Measurements from ENCODE around the gene NT5DC4. TPM values are rescaled to one million over a fixed set of nuclear protein-coding genes. Genes with fewer than 3 reads are reported as not detected.
A peak's percentile ranks its signal among the peaks of the same experiment; 100 is the strongest.

The NT5DC4 gene
- total RNA-seq, 2 experiments from 2014 or later: not detected

DNA sequence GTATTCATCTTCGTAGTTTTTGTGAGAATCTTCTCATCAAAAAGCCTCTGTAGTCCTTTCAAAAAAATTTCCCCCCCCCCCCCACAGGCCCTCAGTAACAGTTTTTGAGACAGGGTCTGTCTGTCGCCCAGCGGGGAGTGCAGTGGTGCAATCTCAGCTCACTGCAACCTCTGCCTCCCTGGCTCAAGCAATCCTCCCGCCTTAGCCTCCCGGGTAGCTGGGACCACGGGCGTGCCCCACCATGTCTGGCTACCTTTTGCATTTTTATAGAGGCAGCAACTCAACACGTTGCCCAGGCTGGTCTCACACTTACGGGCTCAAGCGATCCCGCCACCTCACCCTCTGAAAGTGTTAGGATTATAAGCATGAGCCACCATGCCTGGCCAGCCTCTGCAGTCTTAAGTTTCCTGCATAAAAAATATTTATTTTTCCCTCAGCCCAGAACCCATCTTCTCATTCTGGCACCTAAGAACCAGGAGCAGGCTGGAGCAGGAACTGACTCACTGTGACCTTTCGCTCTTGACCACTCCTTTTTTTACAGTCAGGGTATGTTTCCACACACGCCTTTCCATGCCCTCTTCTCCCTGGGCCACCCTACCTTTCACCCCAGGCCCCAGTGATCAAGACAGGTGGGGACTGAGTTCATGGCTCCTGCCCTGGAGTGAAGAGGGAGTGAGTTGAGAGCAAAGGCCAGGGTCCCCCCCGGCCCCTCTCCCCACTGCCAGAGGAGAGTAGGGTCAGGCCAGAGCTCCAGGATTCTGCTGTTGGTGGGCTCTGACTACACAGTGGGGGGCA lies 32.5 kb upstream of the NT5DC4 start:
- DNase-seq (no peak), ATAC-seq (no peak)
- H3K36me3 Mint-ChIP-seq: no peaks in the 10 kb centered on the region
- no peaks in the 10 kb centered on the region for H3K27me3 Mint-ChIP-seq
- CTCF ChIA-PET: interaction anchor here (0.8 to 5.3 kb wide), 3 partner anchors 19 to 59 kb away, joined by 3 to 155 read pairs (median 66); no protein-coding TSS in a partner anchor
- peaks cover 62% of the 10 kb centered on the region for H3K4me1 Mint-ChIP-seq
- H3K4me3 Mint-ChIP-seq: no peak overlapping the region
- no peak overlapping the region for H3K27ac Mint-ChIP-seq
- no peaks in the 10 kb centered on the region for H3K9me3 Mint-ChIP-seq (ENCODE audit: low read depth)

DNA sequence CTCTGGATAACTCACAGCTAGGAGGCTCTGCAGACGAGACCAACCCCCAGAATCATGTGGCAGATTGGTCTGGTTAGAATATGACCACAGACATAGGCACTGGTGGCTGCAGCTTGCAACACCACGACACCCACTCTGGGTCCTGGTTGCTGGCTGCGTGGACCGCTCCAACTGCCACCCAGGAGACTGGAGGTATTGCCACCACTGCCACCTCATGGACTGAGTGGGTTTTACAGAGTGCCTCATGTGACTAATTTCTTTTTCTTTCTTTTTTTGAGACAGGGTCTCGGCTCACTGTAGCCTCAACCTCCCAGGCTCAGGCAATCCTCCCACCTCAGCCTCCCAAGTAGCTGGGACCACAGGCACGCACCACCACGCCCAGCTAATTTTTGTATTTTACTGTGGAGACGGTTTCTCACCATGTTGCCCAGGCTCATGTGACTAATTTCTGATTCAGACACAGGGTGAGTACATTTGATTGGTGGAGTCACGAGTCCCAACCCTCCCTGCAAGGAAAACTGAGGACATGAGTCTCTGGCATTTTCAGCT lies 29.9 kb upstream of the NT5DC4 start:
- peak; percentile 89 for DNase-seq
- no peaks in the 10 kb centered on the region for H3K27me3 Mint-ChIP-seq
- peak overlapping the region; percentile 84 for H3K27ac Mint-ChIP-seq
- H3K4me1 Mint-ChIP-seq: peaks cover 51% of the 10 kb centered on the region
- H3K4me3 Mint-ChIP-seq: peak overlapping the region; percentile 34
- CTCF ChIA-PET: interaction anchor here (0.7 to 5.3 kb wide), 28 partner anchors 9 to 484 kb away, joined by 3 to 155 read pairs (median 4); partner anchors contain the start of genes CHCHD5 and SLC20A1
- ATAC-seq: peak; percentile 72
- no peaks in the 10 kb centered on the region for H3K36me3 Mint-ChIP-seq
- H3K9me3 Mint-ChIP-seq (ENCODE audit: low read depth): no peaks in the 10 kb centered on the region

- Mint-ChIP-seq H3K36me3 (no peaks in the 10 kb centered on the region), H3K4me1 (peaks cover 45% of the 10 kb centered on the region), H3K9me3 (ENCODE audit: low read depth) (no peaks in the 10 kb centered on the region), H3K27ac (peak overlapping the region; percentile 95), H3K4me3 (no peak overlapping the region), H3K27me3 (no peaks in the 10 kb centered on the region)
- DNase-seq (no peak), ATAC-seq (no peak)
- CTCF ChIA-PET: interaction anchor here (0.5 to 5.3 kb wide), 18 partner anchors 8 to 212 kb away, joined by 3 to 155 read pairs (median 5); partner anchors contain the start of genes CHCHD5 and SLC20A1
Measured at GRCh38 chr2:112691881-112692281, 28.9 kb upstream of the NT5DC4 start.

DNA sequence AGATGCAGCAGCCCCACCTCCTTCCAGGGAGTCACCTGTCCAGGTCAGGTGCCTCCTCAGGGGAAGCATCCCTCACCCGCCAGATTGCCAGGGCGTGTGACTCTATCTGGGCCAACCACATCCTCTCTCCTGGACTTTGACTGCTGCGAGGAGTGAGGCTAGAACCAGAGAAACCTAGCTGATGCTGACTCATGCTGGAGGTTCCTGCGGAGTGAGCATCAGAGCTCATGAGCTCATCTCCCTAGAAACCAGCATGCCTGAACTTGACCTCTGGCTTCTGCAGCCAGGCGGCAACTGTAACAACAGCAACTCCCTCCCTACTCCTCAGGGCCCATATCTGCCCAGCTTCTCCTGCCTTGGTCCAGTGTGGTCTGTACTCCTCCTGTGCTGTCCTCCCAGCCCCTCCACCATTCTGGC lies 28.3 kb upstream of the NT5DC4 start:
- peak overlapping the region; percentile 95 for H3K27ac Mint-ChIP-seq
- H3K27me3 Mint-ChIP-seq: no peaks in the 10 kb centered on the region
- CTCF ChIA-PET: interaction anchor here (0.5 to 5.3 kb wide), 15 partner anchors 9 to 211 kb away, joined by 3 to 155 read pairs (median 5); partner anchors contain the start of genes CHCHD5 and SLC20A1
- H3K9me3 Mint-ChIP-seq (ENCODE audit: low read depth): no peaks in the 10 kb centered on the region
- H3K4me1 Mint-ChIP-seq: peaks cover 45% of the 10 kb centered on the region
- DNase-seq (peak; percentile 92), ATAC-seq (peak; percentile 92)
- no peaks in the 10 kb centered on the region for H3K36me3 Mint-ChIP-seq
- peak overlapping the region; percentile 33 for H3K4me3 Mint-ChIP-seq

GRCh38 chr2:112692918-112693317 lies 27.9 kb upstream of the NT5DC4 start:
- DNase-seq (peak; percentile 48), ATAC-seq (peak; percentile 4)
- Mint-ChIP-seq H3K27ac (peak overlapping the region; percentile 95), H3K36me3 (no peaks in the 10 kb centered on the region), H3K9me3 (ENCODE audit: low read depth) (no peaks in the 10 kb centered on the region), H3K27me3 (no peaks in the 10 kb centered on the region), H3K4me3 (peak overlapping the region; percentile 33), H3K4me1 (peaks cover 43% of the 10 kb centered on the region)
- CTCF ChIA-PET: interaction anchor here (0.8 to 5.3 kb wide), 11 partner anchors 9 to 109 kb away, joined by 3 to 155 read pairs (median 5); partner anchors contain the start of genes CHCHD5 and SLC20A1

DNA sequence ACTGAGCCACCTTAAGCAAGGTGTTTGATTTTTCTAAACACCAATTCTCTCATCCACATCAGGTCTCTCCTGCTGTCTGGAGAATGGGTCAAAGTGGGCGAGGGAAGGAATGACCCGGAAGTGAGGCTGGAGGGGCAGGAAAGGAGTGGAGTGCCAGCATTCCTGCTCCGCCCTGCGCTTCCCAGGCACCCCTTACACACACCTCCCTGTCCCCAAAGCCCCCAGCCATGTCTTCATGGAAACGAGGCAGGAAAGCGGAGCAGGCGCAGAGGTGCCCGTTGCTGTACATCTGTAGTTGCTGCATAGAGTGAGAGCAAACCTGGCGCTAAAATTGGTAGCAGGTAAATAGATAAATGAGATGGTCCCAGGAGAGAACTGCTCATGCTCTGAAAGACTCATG lies 27.2 kb upstream of the NT5DC4 start:
- DNase-seq (peak; percentile 23), ATAC-seq (no peak)
- no peaks in the 10 kb centered on the region for H3K9me3 Mint-ChIP-seq (ENCODE audit: low read depth)
- peaks cover under 1% of the 10 kb centered on the region for H3K27me3 Mint-ChIP-seq
- CTCF ChIA-PET: interaction anchor here (1.2 to 5.3 kb wide), 4 partner anchors 14 to 65 kb away, joined by 3 to 155 read pairs (median 35); partner anchors contain the start of gene SLC20A1
- peaks cover 45% of the 10 kb centered on the region for H3K4me1 Mint-ChIP-seq
- H3K36me3 Mint-ChIP-seq: no peaks in the 10 kb centered on the region
- H3K4me3 Mint-ChIP-seq: no peak overlapping the region
- H3K27ac Mint-ChIP-seq: no peak overlapping the region

DNA sequence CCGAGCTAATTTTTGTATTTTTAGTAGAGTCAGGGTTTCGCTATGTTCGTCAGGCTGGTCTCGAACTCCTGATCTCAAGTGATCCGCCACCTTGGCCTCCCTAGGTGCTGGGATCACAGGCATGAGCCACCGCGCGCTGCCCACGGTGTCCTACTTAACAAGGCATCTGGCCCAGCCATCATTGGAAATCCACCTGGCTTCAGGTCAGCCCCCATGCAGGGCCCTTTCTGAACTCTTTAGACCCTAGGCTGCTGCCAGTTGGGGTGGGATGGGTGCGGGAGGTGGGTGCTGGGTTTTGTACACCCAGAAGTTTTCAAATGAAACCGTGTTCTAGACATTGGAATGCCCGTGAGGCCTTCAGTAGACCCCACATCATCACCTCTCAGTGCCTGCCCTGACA lies 26.6 kb upstream of the NT5DC4 start:
- H3K27ac Mint-ChIP-seq: no peak overlapping the region
- CTCF ChIA-PET: interaction anchor here (0.9 to 1.4 kb wide), 4 partner anchors 33 to 94 kb away, joined by 3 to 4 read pairs (median 3); partner anchors contain the start of gene SLC20A1
- H3K36me3 Mint-ChIP-seq: no peaks in the 10 kb centered on the region
- H3K9me3 Mint-ChIP-seq (ENCODE audit: low read depth): no peaks in the 10 kb centered on the region
- peaks cover 6% of the 10 kb centered on the region for H3K27me3 Mint-ChIP-seq
- H3K4me1 Mint-ChIP-seq: peaks cover 42% of the 10 kb centered on the region
- no peak overlapping the region for H3K4me3 Mint-ChIP-seq
- DNase-seq (peak; percentile 22), ATAC-seq (no peak)

DNA sequence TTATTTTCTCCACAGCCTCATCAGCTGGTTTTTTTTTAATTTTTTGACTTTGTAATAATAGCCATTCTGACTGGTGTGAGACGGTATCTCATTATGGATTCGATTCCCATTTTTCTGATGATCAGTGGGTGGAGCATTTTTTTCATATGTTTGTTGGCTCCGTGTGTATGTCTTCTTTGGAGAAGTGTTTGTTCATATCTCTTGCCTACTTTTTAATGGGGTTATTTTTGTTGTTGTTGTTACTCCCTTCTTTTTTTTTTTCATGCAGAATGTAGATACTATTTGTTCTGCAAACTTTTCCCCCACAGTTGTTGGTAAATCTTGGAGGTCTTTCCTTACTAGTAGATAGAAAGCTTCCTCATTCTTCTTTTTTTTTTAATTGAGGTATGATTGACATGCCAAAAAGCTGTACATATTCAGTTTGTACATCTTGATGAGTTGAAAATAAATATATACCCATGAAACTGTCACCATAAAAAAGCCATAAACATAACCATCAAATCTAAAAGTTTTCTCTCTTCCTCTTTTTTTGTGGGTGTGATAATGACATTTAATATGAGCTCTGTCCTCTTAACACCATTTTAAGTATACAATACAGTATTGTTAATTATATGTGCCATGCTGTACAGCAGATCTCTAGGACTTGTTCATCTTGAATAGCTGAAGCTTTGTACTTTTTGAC lies 21.8 kb upstream of the NT5DC4 start:
- DNase-seq (no peak), ATAC-seq (no peak)
- CTCF ChIA-PET: interaction anchor here (1.1 to 4.9 kb wide), 4 partner anchors 8 to 99 kb away, joined by 4 to 21 read pairs (median 8); no protein-coding TSS in a partner anchor
- Mint-ChIP-seq H3K9me3 (ENCODE audit: low read depth) (no peaks in the 10 kb centered on the region), H3K4me1 (peaks cover 18% of the 10 kb centered on the region), H3K27ac (no peak overlapping the region), H3K27me3 (peaks cover 15% of the 10 kb centered on the region), H3K4me3 (no peak overlapping the region), H3K36me3 (no peaks in the 10 kb centered on the region)

DNA sequence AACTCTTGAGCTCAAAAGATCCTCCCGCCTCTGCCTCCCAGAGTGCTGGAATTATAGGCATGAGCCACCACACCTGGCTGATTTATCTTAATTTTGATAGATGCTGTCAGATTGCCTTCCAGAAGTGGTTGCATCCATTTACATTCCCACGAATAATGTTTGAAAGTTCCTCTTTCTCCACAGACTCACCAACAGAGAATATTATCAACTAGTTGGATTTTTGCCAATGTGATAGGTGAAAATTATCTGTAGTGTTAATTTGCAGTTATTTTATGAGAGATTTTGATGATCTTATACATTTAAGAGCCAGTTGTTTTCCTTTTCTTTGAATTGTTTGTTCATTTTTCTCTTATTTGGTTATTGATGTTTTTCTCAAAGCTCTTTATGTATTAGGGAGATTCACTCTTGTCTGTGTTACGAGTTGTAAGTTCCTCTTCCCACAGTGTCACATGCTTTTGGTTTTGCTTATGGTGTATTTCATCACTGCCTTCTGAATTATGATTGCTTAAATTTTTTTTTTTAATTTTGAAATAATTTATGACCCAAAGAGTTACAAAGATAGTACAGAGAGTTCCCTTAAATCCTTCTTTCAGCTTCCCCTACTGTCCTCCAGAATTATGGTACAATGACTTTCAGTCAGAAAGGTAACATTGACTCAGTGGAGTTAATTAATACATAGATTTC lies 20.7 kb upstream of the NT5DC4 start:
- no peak for ATAC-seq

GRCh38 chr2:112701052-112701451 lies 19.8 kb upstream of the NT5DC4 start:
- no peaks in the 10 kb centered on the region for H3K9me3 Mint-ChIP-seq (ENCODE audit: low read depth)
- CTCF ChIA-PET: interaction anchor here (4.9 kb wide), 1 partner anchor 10 kb away, joined by 21 read pairs; no protein-coding TSS in a partner anchor
- DNase-seq: peak; percentile 5
- peaks cover 32% of the 10 kb centered on the region for H3K4me1 Mint-ChIP-seq
- ATAC-seq: no peak
- H3K36me3 Mint-ChIP-seq: peaks cover 2% of the 10 kb centered on the region
- H3K4me3 Mint-ChIP-seq: no peak overlapping the region
- H3K27me3 Mint-ChIP-seq: peaks cover 18% of the 10 kb centered on the region
- no peak overlapping the region for H3K27ac Mint-ChIP-seq

More for the DNA sequence above, 20.7 kb upstream of the NT5DC4 start:
- Mint-ChIP-seq H3K27ac (no peak overlapping the region), H3K36me3 (peaks cover 2% of the 10 kb centered on the region), H3K4me1 (peaks cover 23% of the 10 kb centered on the region), H3K27me3 (peaks cover 18% of the 10 kb centered on the region), H3K4me3 (no peak overlapping the region), H3K9me3 (ENCODE audit: low read depth) (no peaks in the 10 kb centered on the region)
- DNase-seq: peak; percentile 19
- CTCF ChIA-PET: interaction anchor here (1.1 to 4.9 kb wide), 3 partner anchors 8 to 100 kb away, joined by 4 to 21 read pairs (median 11); no protein-coding TSS in a partner anchor

DNA sequence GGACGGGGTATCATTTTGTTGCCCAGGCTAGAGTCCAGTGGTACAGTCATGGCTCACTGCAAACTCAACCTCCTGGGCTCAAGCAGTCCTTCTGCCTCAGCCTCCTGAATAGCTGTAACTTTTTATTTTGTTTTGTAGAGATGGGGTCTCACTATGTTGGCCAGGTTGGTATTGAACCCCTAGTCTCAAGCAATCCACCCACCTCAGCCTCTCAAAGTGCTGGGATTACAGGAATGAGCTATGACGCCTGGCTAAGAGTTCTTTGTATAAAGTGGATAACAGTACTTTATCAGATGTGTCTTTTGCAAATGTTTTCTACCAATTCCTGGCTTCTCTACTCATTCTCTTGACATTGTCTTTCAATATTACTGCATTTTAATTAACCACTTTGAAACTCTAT lies 17.1 kb upstream of the NT5DC4 start:
- no peak overlapping the region for H3K4me3 Mint-ChIP-seq
- CTCF ChIA-PET: interaction anchor here (1.4 to 4.9 kb wide), 2 partner anchors 11 to 13 kb away, joined by 5 to 21 read pairs; no protein-coding TSS in a partner anchor
- peaks cover 16% of the 10 kb centered on the region for H3K27me3 Mint-ChIP-seq
- peaks cover 55% of the 10 kb centered on the region for H3K4me1 Mint-ChIP-seq
- peaks cover 2% of the 10 kb centered on the region for H3K36me3 Mint-ChIP-seq
- DNase-seq: peak; percentile 7
- H3K27ac Mint-ChIP-seq: no peak overlapping the region
- no peak for ATAC-seq
- no peaks in the 10 kb centered on the region for H3K9me3 Mint-ChIP-seq (ENCODE audit: low read depth)

GRCh38 chr2:112705575-112705974 lies 15.2 kb upstream of the NT5DC4 start:
- DNase-seq (peak; percentile 39), ATAC-seq (no peak)
- peaks cover 63% of the 10 kb centered on the region for H3K4me1 Mint-ChIP-seq
- peak overlapping the region; percentile 84 for H3K27ac Mint-ChIP-seq
- CTCF ChIA-PET: interaction anchor here (0.5 to 6.3 kb wide), 11 partner anchors 14 to 105 kb away, joined by 3 to 66 read pairs (median 6); no protein-coding TSS in a partner anchor
- H3K4me3 Mint-ChIP-seq: no peak overlapping the region
- H3K36me3 Mint-ChIP-seq: peaks cover 2% of the 10 kb centered on the region
- H3K27me3 Mint-ChIP-seq: peaks cover 3% of the 10 kb centered on the region
- H3K9me3 Mint-ChIP-seq (ENCODE audit: low read depth): no peaks in the 10 kb centered on the region

Measured in activated CD8-positive, alpha-beta memory T cell treated with anti-CD3 and anti-CD28 coated beads, Interleukin-2, amount 10 ng/mL, durations not matched to agents 7 days and 5 days (primary cell).